PC-9 (cell line): ENCODE data around the gene RAI2.

ENCODE experiments used
- EZH2 ChIP-seq: fragments of 200-600 bp; sonication (generic); IDR thresholded peaks from 2 replicates; pipeline ENCODE4 v1.8.0; 2017; ENCODE audit warnings: antibody characterized with exemption, low read depth
- TF ChIP-seq, protein P1 (sequence below): fragments of 200-600 bp; sonication (generic); conservative IDR thresholded peaks from 2 replicates; pipeline ENCODE4 v1.6.1; 2017; ENCODE audit warnings: mixed run types, antibody characterized with exemption, mild to moderate bottlenecking, moderate library complexity

DNA sequence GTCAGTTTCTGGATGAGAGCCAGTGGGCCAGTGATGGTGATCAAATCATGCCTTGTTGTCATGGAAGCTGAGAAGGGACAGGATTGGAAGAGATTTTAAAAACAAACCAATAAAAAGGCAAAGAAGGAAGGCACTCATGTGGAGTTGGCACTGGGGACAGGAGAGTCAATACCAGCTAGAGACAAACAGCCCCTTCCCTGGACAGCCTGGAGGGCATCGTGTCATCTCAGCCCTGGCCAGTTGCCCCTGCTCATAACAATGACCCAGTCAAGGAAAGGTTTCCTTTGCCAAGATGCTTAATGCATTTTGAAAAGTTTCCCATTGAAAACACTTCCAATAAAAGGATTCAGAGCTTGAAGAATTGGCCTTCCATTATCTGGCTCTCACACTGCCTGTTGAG is 68.3 kb downstream of the RAI2 start:
- TF ChIP-seq, protein P1, sequence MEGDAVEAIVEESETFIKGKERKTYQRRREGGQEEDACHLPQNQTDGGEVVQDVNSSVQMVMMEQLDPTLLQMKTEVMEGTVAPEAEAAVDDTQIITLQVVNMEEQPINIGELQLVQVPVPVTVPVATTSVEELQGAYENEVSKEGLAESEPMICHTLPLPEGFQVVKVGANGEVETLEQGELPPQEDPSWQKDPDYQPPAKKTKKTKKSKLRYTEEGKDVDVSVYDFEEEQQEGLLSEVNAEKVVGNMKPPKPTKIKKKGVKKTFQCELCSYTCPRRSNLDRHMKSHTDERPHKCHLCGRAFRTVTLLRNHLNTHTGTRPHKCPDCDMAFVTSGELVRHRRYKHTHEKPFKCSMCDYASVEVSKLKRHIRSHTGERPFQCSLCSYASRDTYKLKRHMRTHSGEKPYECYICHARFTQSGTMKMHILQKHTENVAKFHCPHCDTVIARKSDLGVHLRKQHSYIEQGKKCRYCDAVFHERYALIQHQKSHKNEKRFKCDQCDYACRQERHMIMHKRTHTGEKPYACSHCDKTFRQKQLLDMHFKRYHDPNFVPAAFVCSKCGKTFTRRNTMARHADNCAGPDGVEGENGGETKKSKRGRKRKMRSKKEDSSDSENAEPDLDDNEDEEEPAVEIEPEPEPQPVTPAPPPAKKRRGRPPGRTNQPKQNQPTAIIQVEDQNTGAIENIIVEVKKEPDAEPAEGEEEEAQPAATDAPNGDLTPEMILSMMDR: no peak
- no peak for TF ChIP-seq EZH2
